Pancreas (tissue), 10 donors: Measurements from ENCODE around the gene GRID1. TPM values are rescaled to one million over a fixed set of nuclear protein-coding genes. Genes with fewer than 3 reads are reported as not detected.

ENCODE experiments used
- ATAC-seq, 4 donors: fragments of 200-7000 bp; cut with Tn5 transposase; one replicate each; pipeline versions ENCODE4 v1.8.0 to v1.9.1; 2020; ENCODE audit warnings: mild to moderate bottlenecking in 4 of 4, moderate library complexity in 4 of 4
- DNase-seq, 6 donors: peaks; one replicate each; pipeline ENCODE4 v3.0.0-alpha.2; 2020
- FAIRE-seq: peaks from 2 replicates; lab custom pipeline; 2012; peaks lifted over from hg19 to GRCh38; lab: Jason Lieb, UNC
- H3K27ac ChIP-seq, 4 donors: fragments of 200-600 bp; sonication (generic); 1 replicate in 3 of 4; 2 replicates in 1 of 4; pipeline versions ENCODE4 v1.5.0 to v1.8.0; 2020
- H3K27me3 ChIP-seq, 4 donors: fragments of 200-600 bp; one replicate each; pipeline ENCODE4 v1.8.0; 2021
- H3K36me3 ChIP-seq, 3 donors: fragments of 200-600 bp; sonication (generic) in 1 of 3; one replicate each; pipeline versions ENCODE4 v1.5.0 to v1.8.0; 2020 to 2021
- H3K4me1 ChIP-seq, 3 donors: fragments of 200-600 bp; one replicate each; pipeline ENCODE4 v1.8.0; 2021
- H3K4me3 ChIP-seq, 4 donors: fragments of 200-600 bp; sonication (generic) in 2 of 4; one replicate each; pipeline versions ENCODE4 v1.5.0 to v1.8.0; 2020 to 2021
- H3K9me3 ChIP-seq, 4 donors: fragments of 200-600 bp; one replicate each; pipeline ENCODE4 v1.8.0; 2021
- WGBS, 2 donors: extraction: QIAGEN DNeasy Blood & Tissue Kit; methylation state at CpG; one replicate each; pipeline ENCODE4 v1.1.7; 2013; 5-methylcytosine and 5-hydroxymethylcytosine counted together
- intact Hi-C, 3 donors: fragments of 100-400 bp; cut with DNase I; formaldehyde crosslinking; loops; one replicate each; pipeline versions ENCODE4 v1.11.1 to v1.14.2; 2022
- polyA plus RNA-seq, 2 donors: library from polyadenylated mRNA; stranded (reverse); fragments of 200-250 nt; gene quantifications; one replicate each; pipeline ENCODE4 v1.2.3, GENCODE V29; 2013
- total RNA-seq, 6 donors: library from RNA; stranded (reverse); fragmentation: NEBNext Ultra II Directional in 4 of 6; extraction: Animal tissue kit (Norgen Biotek cat#: 25700) in 4 of 6; gene quantifications; one replicate each; pipeline versions ENCODE4 v1.2.1 to v1.2.4, GENCODE V29; 2021 to 2023
- TF ChIP-seq, protein P1 (sequence below), 4 donors: fragments of 200-600 bp; sonication (generic) in 3 of 4; IDR thresholded peaks; one replicate each; pipeline versions ENCODE4 v1.5.0 to v1.8.0; 2021; ENCODE audit warnings: antibody characterized with exemption in 4 of 4
- donor health status: healthy with polysubstance abuse.
- donor health status: DM: no; HTN: no; CAD: no; lungs with moderate emphysema.
- donor health status: DM: no; HTN: no; CAD: no.
- donor health status: control.
- donor health status: control.
- donor health status: Bipolar disorder and iron deficiency.
- donor health status: DM: yes; HTN: yes; CAD: no.
- donor health status: DM: no; HTN: no; CAD: no.
- donor health status: DM: no; HTN: no; CAD: no.
- donor health status: DM: yes; HTN: yes; CAD: no.

The GRID1 gene
- total and polyA plus RNA-seq, 8 donors: 0.05 to 1.5 (median 0.91) TPM

DNA sequence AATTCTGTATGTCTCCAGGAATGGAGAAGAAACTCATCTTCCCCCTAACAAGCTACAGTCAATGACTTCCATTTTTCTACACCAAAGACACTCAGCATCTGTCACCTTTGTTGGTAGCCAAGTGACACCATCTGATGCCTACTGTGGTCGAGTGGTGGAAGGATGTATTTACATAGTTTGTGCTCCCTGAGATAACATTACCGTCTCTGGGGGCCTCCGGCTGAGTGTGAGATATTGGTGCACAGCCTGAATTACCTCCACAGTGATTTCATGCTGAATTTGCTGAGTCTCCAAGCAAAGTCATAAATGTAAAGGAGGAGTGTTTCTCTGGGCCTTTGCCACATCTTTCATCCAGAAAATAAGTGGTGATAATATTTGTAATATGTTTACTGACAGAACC is 114.0 kb downstream of the GRID1 start:
- 38 to 40% methylated on average over 3 of the region's 3 CpGs for WGBS, 2 donors
- TF ChIP-seq, protein P1, sequence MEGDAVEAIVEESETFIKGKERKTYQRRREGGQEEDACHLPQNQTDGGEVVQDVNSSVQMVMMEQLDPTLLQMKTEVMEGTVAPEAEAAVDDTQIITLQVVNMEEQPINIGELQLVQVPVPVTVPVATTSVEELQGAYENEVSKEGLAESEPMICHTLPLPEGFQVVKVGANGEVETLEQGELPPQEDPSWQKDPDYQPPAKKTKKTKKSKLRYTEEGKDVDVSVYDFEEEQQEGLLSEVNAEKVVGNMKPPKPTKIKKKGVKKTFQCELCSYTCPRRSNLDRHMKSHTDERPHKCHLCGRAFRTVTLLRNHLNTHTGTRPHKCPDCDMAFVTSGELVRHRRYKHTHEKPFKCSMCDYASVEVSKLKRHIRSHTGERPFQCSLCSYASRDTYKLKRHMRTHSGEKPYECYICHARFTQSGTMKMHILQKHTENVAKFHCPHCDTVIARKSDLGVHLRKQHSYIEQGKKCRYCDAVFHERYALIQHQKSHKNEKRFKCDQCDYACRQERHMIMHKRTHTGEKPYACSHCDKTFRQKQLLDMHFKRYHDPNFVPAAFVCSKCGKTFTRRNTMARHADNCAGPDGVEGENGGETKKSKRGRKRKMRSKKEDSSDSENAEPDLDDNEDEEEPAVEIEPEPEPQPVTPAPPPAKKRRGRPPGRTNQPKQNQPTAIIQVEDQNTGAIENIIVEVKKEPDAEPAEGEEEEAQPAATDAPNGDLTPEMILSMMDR (IDR thresholded peaks at IDR 0.05): no peak
- intact Hi-C loops: no loop called here
- Histone ChIP-seq H3K9me3 (no peaks in the 10 kb centered on the region), H3K27ac (no peak overlapping the region), H3K27me3 (no peaks in the 10 kb centered on the region), H3K4me3 (no peak overlapping the region), H3K36me3 (no peaks in the 10 kb centered on the region), H3K4me1 (no peaks in the 10 kb centered on the region)
- no peak for DNase-seq
- FAIRE-seq: no peak
- no peak for ATAC-seq

- TF ChIP-seq, protein P1 (IDR thresholded peaks at IDR 0.05): no peak
- ATAC-seq (no peak), FAIRE-seq (no peak), DNase-seq (no peak)
- WGBS, 2 donors: 67 to 78% methylated on average over 7 of the region's 7 CpGs
- no peak overlapping the region for H3K27ac ChIP-seq
- intact Hi-C loops: no loop called here
- H3K27me3 ChIP-seq: no peaks in the 10 kb centered on the region
- no peaks in the 10 kb centered on the region for H3K4me1 ChIP-seq
- H3K4me3 ChIP-seq: no peak overlapping the region
- H3K36me3 ChIP-seq: no peaks in the 10 kb centered on the region
- H3K9me3 ChIP-seq: no peaks in the 10 kb centered on the region
Measured at GRCh38 chr10:86252079-86252478, 114.5 kb downstream of the GRID1 start.

- TF ChIP-seq, protein P1 (IDR thresholded peaks at IDR 0.05): no peak
- Histone ChIP-seq H3K9me3 (no peaks in the 10 kb centered on the region), H3K27ac (no peak overlapping the region), H3K36me3 (no peaks in the 10 kb centered on the region), H3K4me3 (no peak overlapping the region), H3K4me1 (no peaks in the 10 kb centered on the region), H3K27me3 (no peaks in the 10 kb centered on the region)
- ATAC-seq: no peak
- 77 to 91% methylated on average over 2 of the region's 2 CpGs for WGBS, 2 donors
- intact Hi-C loops: no loop called here
- DNase-seq: no peak
- no peak for FAIRE-seq
Measured at GRCh38 chr10:86251426-86251825, 115.2 kb downstream of the GRID1 start.

DNA sequence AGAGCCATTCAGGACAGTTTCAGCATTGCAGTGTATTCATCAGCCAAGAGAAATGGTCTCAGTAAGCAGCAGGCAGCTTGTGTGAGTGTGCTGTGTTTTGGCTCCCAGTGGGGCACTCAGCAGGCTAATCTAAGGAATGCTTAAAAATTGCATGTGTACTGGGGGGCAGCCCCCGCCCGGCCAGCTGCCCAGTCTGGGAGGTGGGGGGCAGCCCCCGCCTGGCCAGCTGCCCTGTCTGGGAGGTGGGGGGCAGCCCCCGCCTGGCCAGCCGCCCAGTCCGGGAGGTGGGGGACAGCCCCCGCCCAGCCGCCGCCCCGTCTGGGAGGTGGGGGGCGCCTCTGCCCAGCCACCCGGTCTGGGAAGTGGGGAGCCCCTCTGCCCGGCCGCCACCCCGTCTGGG is 116.2 kb downstream of the GRID1 start:
- Histone ChIP-seq H3K4me1 (no peaks in the 10 kb centered on the region), H3K27me3 (no peaks in the 10 kb centered on the region), H3K4me3 (no peak overlapping the region), H3K36me3 (no peaks in the 10 kb centered on the region), H3K9me3 (no peaks in the 10 kb centered on the region), H3K27ac (no peak overlapping the region)
- DNase-seq (no peak), ATAC-seq (no peak), FAIRE-seq (no peak)
- 89 to 92% methylated on average over 11 to 15 of the region's 15 CpGs for WGBS, 2 donors
- intact Hi-C loops: no loop called here
- TF ChIP-seq, protein P1 (IDR thresholded peaks at IDR 0.05): no peak

- ATAC-seq (no peak), DNase-seq (no peak), FAIRE-seq (no peak)
- Histone ChIP-seq H3K9me3 (no peaks in the 10 kb centered on the region), H3K27me3 (no peaks in the 10 kb centered on the region), H3K4me1 (no peaks in the 10 kb centered on the region), H3K36me3 (no peaks in the 10 kb centered on the region), H3K27ac (no peak overlapping the region), H3K4me3 (no peak overlapping the region)
- TF ChIP-seq, protein P1 (IDR thresholded peaks at IDR 0.05): no peak
- intact Hi-C loops: no loop called here
Measured at GRCh38 chr10:86249794-86250193, 116.8 kb downstream of the GRID1 start.
